Measurements from ENCODE around the gene MOB3C.

The MOB3C gene

GRCh38 chr1:46605232-46605631 is 11.4 kb downstream of the MOB3C start:
- TF ChIP-seq CTCF (IDR thresholded peaks at IDR 0.05; ENCODE audit: low read depth, low read length, missing control alignments) = no peak
- H3K4me3 ChIP-seq (ENCODE audit: low read depth, low read length) = no peak overlapping the region; the same call in 1 of the 2 replicates
- DNase-seq (ENCODE audit: low read depth) = no peak

- TF ChIP-seq CTCF (IDR thresholded peaks at IDR 0.05; ENCODE audit: low read depth, low read length, missing control alignments) = no peak
- H3K4me3 ChIP-seq (ENCODE audit: low read depth, low read length) = peak within 1 kb of the TSS; percentile 92
- DNase-seq (ENCODE audit: low read depth) = peak; percentile 81
Measured at GRCh38 chr1:46603858-46604549, 12.6 kb downstream of the MOB3C start, which contains the start of gene MKNK1. MKNK1 (minus strand) TSS chr1:46604268; CDS start chr1:46583327, 20,941 bp downstream.

GRCh38 chr1:46603481-46603857 is 13.1 kb downstream of the MOB3C start:
- no peak for DNase-seq (ENCODE audit: low read depth)
- TF ChIP-seq CTCF (IDR thresholded peaks at IDR 0.05; ENCODE audit: low read depth, low read length, missing control alignments) = no peak
- peak overlapping the region; percentile 92 for H3K4me3 ChIP-seq (ENCODE audit: low read depth, low read length)

- no peak overlapping the region for H3K4me3 ChIP-seq (ENCODE audit: low read depth, low read length)
- no peak for DNase-seq (ENCODE audit: low read depth)
- TF ChIP-seq CTCF (IDR thresholded peaks at IDR 0.05; ENCODE audit: low read depth, low read length, missing control alignments) = no peak
Measured at GRCh38 chr1:46601257-46602007, 15.2 kb downstream of the MOB3C start.

GRCh38 chr1:46599059-46599970 is 17.3 kb downstream of the MOB3C start:
- DNase-seq (ENCODE audit: low read depth) = no peak
- no peak for TF ChIP-seq CTCF (IDR thresholded peaks at IDR 0.05; ENCODE audit: low read depth, low read length, missing control alignments)
- no peak overlapping the region for H3K4me3 ChIP-seq (ENCODE audit: low read depth, low read length)

- DNase-seq (ENCODE audit: low read depth) = no peak
- H3K4me3 ChIP-seq (ENCODE audit: low read depth, low read length) = no peak overlapping the region
- TF ChIP-seq CTCF (IDR thresholded peaks at IDR 0.05; ENCODE audit: low read depth, low read length, missing control alignments) = no peak
Measured at GRCh38 chr1:46596846-46597245, 19.8 kb downstream of the MOB3C start.
